ENCODE measurements around the gene SLIT3.
"Not testable (repeated sequence)": the region's sequence is repeated elsewhere in the genome, so short reads cannot be mapped to it uniquely, and the experiment has no call there.

SLIT3 gene

GRCh38 chr5:168753691-168754254 is 547.2 kb downstream of the SLIT3 start:
- Histone ChIP-seq H3K27me3 (ENCODE audit: control insufficient read depth in 2 of 2, insufficient read depth in 2 of 2, low read length in 2 of 2) (no peaks in the 10 kb centered on the region), H3K4me3 (ENCODE audit: low read length in 2 of 2) (no peak overlapping the region), H3K9me3 (ENCODE audit: control insufficient read depth in 2 of 2, low read length in 2 of 2) (no peaks in the 10 kb centered on the region), H3K9ac (ENCODE audit: low read depth in 1 of 2, low read length in 2 of 2) (no peak overlapping the region), H3K4me1 (ENCODE audit: control insufficient read depth in 2 of 2, insufficient read depth in 2 of 2, low read length in 2 of 2) (no peaks in the 10 kb centered on the region), H3K27ac (ENCODE audit: low read depth in 2 of 2, low read length in 2 of 2) (no peak overlapping the region), H3K36me3 (ENCODE audit: control insufficient read depth in 2 of 2, insufficient read depth in 2 of 2, low read length in 2 of 2) (no peaks in the 10 kb centered on the region)

GRCh38 chr5:168752416-168753190 is 548.3 kb downstream of the SLIT3 start:
- H3K36me3 ChIP-seq (ENCODE audit: control insufficient read depth in 2 of 2, insufficient read depth in 2 of 2, low read length in 2 of 2) = no peaks in the 10 kb centered on the region
- no peaks in the 10 kb centered on the region for H3K9me3 ChIP-seq (ENCODE audit: control insufficient read depth in 2 of 2, low read length in 2 of 2)
- H3K4me1 ChIP-seq (ENCODE audit: control insufficient read depth in 2 of 2, insufficient read depth in 2 of 2, low read length in 2 of 2) = no peaks in the 10 kb centered on the region
- no peak overlapping the region for H3K4me3 ChIP-seq (ENCODE audit: low read length in 2 of 2)
- no peak overlapping the region for H3K27ac ChIP-seq (ENCODE audit: low read depth in 2 of 2, low read length in 2 of 2)
- H3K27me3 ChIP-seq (ENCODE audit: control insufficient read depth in 2 of 2, insufficient read depth in 2 of 2, low read length in 2 of 2) = no peaks in the 10 kb centered on the region
- no peak overlapping the region for H3K9ac ChIP-seq (ENCODE audit: low read depth in 1 of 2, low read length in 2 of 2)

- Histone ChIP-seq H3K9me3 (ENCODE audit: control insufficient read depth in 2 of 2, low read length in 2 of 2) (no peaks in the 10 kb centered on the region), H3K9ac (ENCODE audit: low read depth in 1 of 2, low read length in 2 of 2) (no peak overlapping the region), H3K27ac (ENCODE audit: low read depth in 2 of 2, low read length in 2 of 2) (no peak overlapping the region), H3K27me3 (ENCODE audit: control insufficient read depth in 2 of 2, insufficient read depth in 2 of 2, low read length in 2 of 2) (no peaks in the 10 kb centered on the region), H3K36me3 (ENCODE audit: control insufficient read depth in 2 of 2, insufficient read depth in 2 of 2, low read length in 2 of 2) (no peaks in the 10 kb centered on the region), H3K4me3 (ENCODE audit: low read length in 2 of 2) (no peak overlapping the region), H3K4me1 (ENCODE audit: control insufficient read depth in 2 of 2, insufficient read depth in 2 of 2, low read length in 2 of 2) (no peaks in the 10 kb centered on the region)
These were observed 548.9 kb downstream of the SLIT3 start for GRCh38 chr5:168752012-168752411.

- Histone ChIP-seq H3K36me3 (ENCODE audit: control insufficient read depth in 2 of 2, insufficient read depth in 2 of 2, low read length in 2 of 2) (no peaks in the 10 kb centered on the region), H3K9ac (ENCODE audit: low read depth in 1 of 2, low read length in 2 of 2) (no peak overlapping the region), H3K9me3 (ENCODE audit: control insufficient read depth in 2 of 2, low read length in 2 of 2) (no peaks in the 10 kb centered on the region), H3K27ac (ENCODE audit: low read depth in 2 of 2, low read length in 2 of 2) (no peak overlapping the region), H3K27me3 (ENCODE audit: control insufficient read depth in 2 of 2, insufficient read depth in 2 of 2, low read length in 2 of 2) (no peaks in the 10 kb centered on the region), H3K4me1 (ENCODE audit: control insufficient read depth in 2 of 2, insufficient read depth in 2 of 2, low read length in 2 of 2) (no peaks in the 10 kb centered on the region), H3K4me3 (ENCODE audit: low read length in 2 of 2) (no peak overlapping the region)
These were observed 550.0 kb downstream of the SLIT3 start for GRCh38 chr5:168750926-168751325.

GRCh38 chr5:168749391-168750100 is 551.4 kb downstream of the SLIT3 start:
- no peak overlapping the region for H3K9ac ChIP-seq (ENCODE audit: low read depth in 1 of 2, low read length in 2 of 2)
- no peak overlapping the region for H3K27ac ChIP-seq (ENCODE audit: low read depth in 2 of 2, low read length in 2 of 2)
- H3K27me3 ChIP-seq (ENCODE audit: control insufficient read depth in 2 of 2, insufficient read depth in 2 of 2, low read length in 2 of 2) = no peaks in the 10 kb centered on the region
- H3K4me1 ChIP-seq (ENCODE audit: control insufficient read depth in 2 of 2, insufficient read depth in 2 of 2, low read length in 2 of 2) = no peaks in the 10 kb centered on the region
- H3K4me3 ChIP-seq (ENCODE audit: low read length in 2 of 2) = no peak overlapping the region
- no peaks in the 10 kb centered on the region for H3K36me3 ChIP-seq (ENCODE audit: control insufficient read depth in 2 of 2, insufficient read depth in 2 of 2, low read length in 2 of 2)
- H3K9me3 ChIP-seq (ENCODE audit: control insufficient read depth in 2 of 2, low read length in 2 of 2) = no peaks in the 10 kb centered on the region

- no peaks in the 10 kb centered on the region for H3K36me3 ChIP-seq (ENCODE audit: control insufficient read depth in 2 of 2, insufficient read depth in 2 of 2, low read length in 2 of 2)
- H3K9me3 ChIP-seq (ENCODE audit: control insufficient read depth in 2 of 2, low read length in 2 of 2) = no peaks in the 10 kb centered on the region
- H3K27me3 ChIP-seq (ENCODE audit: control insufficient read depth in 2 of 2, insufficient read depth in 2 of 2, low read length in 2 of 2) = no peaks in the 10 kb centered on the region
- no peaks in the 10 kb centered on the region for H3K4me1 ChIP-seq (ENCODE audit: control insufficient read depth in 2 of 2, insufficient read depth in 2 of 2, low read length in 2 of 2)
- H3K9ac ChIP-seq (ENCODE audit: low read depth in 1 of 2, low read length in 2 of 2) = no peak overlapping the region
- H3K27ac ChIP-seq (ENCODE audit: low read depth in 2 of 2, low read length in 2 of 2) = no peak overlapping the region
- no peak overlapping the region for H3K4me3 ChIP-seq (ENCODE audit: low read length in 2 of 2)
These were observed 552.8 kb downstream of the SLIT3 start for GRCh38 chr5:168747987-168748777.

- no peaks in the 10 kb centered on the region for H3K36me3 ChIP-seq (ENCODE audit: control insufficient read depth in 2 of 2, insufficient read depth in 2 of 2, low read length in 2 of 2)
- H3K27ac ChIP-seq (ENCODE audit: low read depth in 2 of 2, low read length in 2 of 2) = no peak overlapping the region
- H3K9ac ChIP-seq (ENCODE audit: low read depth in 1 of 2, low read length in 2 of 2) = no peak overlapping the region
- no peak overlapping the region for H3K4me3 ChIP-seq (ENCODE audit: low read length in 2 of 2)
- no peaks in the 10 kb centered on the region for H3K4me1 ChIP-seq (ENCODE audit: control insufficient read depth in 2 of 2, insufficient read depth in 2 of 2, low read length in 2 of 2)
- no peaks in the 10 kb centered on the region for H3K9me3 ChIP-seq (ENCODE audit: control insufficient read depth in 2 of 2, low read length in 2 of 2)
- H3K27me3 ChIP-seq (ENCODE audit: control insufficient read depth in 2 of 2, insufficient read depth in 2 of 2, low read length in 2 of 2) = no peaks in the 10 kb centered on the region
These were observed 553.9 kb downstream of the SLIT3 start for GRCh38 chr5:168746893-168747640.

GRCh38 chr5:168746126-168746892 is 554.6 kb downstream of the SLIT3 start:
- not testable (repeated sequence) for H3K27ac ChIP-seq (ENCODE audit: low read depth in 2 of 2, low read length in 2 of 2); H3K4me3 ChIP-seq (ENCODE audit: low read length in 2 of 2); H3K4me1 ChIP-seq (ENCODE audit: control insufficient read depth in 2 of 2, insufficient read depth in 2 of 2, low read length in 2 of 2); H3K36me3 ChIP-seq (ENCODE audit: control insufficient read depth in 2 of 2, insufficient read depth in 2 of 2, low read length in 2 of 2); H3K9ac ChIP-seq (ENCODE audit: low read depth in 1 of 2, low read length in 2 of 2); H3K9me3 ChIP-seq (ENCODE audit: control insufficient read depth in 2 of 2, low read length in 2 of 2); H3K27me3 ChIP-seq (ENCODE audit: control insufficient read depth in 2 of 2, insufficient read depth in 2 of 2, low read length in 2 of 2)

- Histone ChIP-seq H3K27me3 (ENCODE audit: control insufficient read depth in 2 of 2, insufficient read depth in 2 of 2, low read length in 2 of 2) (no peaks in the 10 kb centered on the region), H3K4me3 (ENCODE audit: low read length in 2 of 2) (no peak overlapping the region), H3K36me3 (ENCODE audit: control insufficient read depth in 2 of 2, insufficient read depth in 2 of 2, low read length in 2 of 2) (no peaks in the 10 kb centered on the region), H3K9ac (ENCODE audit: low read depth in 1 of 2, low read length in 2 of 2) (no peak overlapping the region), H3K4me1 (ENCODE audit: control insufficient read depth in 2 of 2, insufficient read depth in 2 of 2, low read length in 2 of 2) (no peaks in the 10 kb centered on the region), H3K27ac (ENCODE audit: low read depth in 2 of 2, low read length in 2 of 2) (no peak overlapping the region), H3K9me3 (ENCODE audit: control insufficient read depth in 2 of 2, low read length in 2 of 2) (no peaks in the 10 kb centered on the region)
These were observed 557.3 kb downstream of the SLIT3 start for GRCh38 chr5:168743617-168744016.
